Hindlimb muscle (tissue), 1 donor: ENCODE measurements around the gene GRK5. TPM values are rescaled to one million over a fixed set of nuclear protein-coding genes. Genes with fewer than 3 reads are reported as not detected.
A peak's percentile ranks its signal among the peaks of the same experiment; 100 is the strongest.

Source experiments
- DNase-seq: peaks from one replicate; pipeline ENCODE4 v3.0.0-alpha.2; 2013
- polyA plus RNA-seq: library from polyadenylated mRNA; unstranded; fragments of 120-200 nt; gene quantifications from one replicate; pipeline ENCODE4 v1.2.1, GENCODE V29; 2013; ENCODE audit not compliant: insufficient read length

The GRK5 gene
- polyA plus RNA-seq, 1 donor, result 19.1 TPM

DNA sequence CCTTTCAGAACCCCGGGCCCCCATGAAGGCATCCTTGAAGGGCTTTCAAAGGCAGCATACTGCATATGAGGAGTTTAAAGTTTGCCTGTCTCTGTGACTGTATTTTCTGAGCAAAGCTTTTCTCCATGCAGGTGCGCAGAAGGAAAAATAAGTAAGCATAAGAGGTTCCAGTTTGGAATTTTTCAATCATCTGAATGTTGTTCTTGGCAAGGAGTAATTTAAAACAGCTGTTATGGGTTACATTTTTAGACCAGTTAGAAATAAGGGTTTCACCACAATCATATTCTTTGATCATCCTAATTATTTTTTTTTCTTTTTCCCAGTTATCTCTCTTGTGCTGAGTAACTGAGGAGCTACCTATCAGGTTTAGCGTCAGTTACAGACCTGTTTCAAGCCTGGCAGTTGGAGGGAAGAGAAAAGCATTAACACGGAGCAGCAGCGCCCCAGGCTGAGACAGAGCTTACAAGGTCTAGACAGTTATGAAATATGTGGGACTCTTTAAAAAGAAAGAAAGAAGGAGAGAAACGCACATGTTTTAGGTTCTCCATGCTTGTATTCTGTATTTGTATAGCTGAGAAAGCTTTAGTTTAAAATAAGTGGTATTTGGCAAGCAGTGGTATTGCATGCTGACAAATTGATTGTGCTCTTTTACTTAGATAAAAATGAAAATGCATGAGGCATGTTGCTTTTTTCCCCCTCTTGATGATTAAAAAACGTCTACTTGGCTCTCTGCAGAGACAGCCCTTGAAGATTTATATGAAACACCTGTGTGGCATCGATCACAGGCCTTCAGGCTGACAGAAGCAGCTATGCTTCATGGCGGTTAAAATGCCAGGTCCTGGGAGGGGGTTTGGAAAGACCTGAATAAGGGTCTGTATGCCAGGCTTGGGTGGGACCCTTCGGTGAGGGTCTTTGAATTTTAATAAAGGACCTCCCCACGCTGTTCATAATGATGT is 157.6 kb downstream of the GRK5 start:
- DNase-seq, result no peak

DNA sequence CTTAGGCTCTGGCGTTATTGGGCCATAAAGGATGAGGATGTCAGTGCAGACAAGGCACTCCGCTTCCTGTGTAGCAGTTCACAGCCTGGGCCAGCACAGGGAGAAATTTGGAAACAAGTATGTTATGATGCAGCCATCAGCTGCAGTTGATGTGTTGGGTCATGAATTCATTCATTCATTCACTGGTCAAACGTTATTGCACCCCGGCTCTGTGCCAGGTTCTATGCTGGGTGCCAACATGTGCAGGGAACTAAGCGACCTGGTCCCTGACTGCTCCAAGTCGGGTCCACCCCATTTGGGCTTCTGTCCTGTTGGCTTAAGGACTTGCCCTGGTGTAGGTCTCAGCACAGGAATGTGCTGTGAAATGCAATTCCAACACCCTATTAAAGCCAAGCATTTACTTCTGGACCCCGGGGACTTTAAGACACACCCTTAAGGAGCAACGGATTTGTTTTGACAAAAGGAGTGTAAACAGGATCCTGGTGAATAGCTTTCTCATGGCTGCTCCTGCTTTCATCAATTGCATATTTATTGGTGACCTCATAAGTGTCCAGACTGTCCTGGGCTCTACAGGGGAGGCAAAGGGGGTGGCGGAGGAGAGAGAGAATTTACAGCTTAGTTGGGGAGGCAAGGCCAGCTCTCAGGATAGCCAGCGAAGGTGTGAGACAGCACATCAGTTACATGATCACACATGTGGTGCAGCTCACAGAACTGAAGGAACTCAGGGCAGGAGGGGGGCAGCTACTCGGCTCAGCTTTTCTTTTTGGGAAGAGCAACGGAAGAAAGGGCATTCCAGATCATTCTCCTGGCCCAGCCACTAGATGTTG is 158.6 kb downstream of the GRK5 start:
- no peak for DNase-seq

DNA sequence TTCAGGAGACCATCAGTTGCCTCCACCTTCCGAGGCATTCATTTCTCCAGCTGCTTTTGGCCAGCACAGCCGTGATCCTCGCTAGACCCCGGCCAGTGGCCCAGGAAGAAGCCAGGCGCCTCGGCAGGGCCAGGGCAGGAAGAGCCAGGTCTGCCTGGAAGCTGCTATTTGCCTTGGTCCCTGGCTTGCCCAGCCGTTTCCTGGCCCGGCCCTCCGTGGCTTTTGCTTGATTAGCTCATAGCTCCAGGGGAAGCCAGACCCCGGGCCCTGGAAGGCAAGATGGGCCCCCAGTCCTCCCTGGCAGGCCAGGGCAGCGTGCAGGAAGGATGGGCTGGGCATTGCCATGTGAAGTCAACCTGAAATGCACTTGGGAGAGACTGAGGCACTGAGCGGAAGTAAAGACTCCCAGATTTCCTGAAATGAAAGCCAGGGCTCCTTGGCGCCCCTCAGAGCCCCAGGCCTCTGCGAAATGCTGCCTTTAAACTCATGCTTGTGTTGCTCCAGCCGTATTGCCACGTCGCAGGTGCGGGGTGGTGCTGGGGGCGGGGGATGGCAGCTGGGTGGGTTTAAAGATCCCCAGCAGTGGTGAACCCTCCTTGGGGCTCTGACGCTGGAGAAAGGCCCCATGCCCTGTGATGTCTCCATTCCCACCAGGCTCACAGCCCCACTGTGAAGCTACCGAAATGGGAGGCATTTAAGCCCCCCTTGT is 160.6 kb downstream of the GRK5 start:
- DNase-seq, result no peak

DNA sequence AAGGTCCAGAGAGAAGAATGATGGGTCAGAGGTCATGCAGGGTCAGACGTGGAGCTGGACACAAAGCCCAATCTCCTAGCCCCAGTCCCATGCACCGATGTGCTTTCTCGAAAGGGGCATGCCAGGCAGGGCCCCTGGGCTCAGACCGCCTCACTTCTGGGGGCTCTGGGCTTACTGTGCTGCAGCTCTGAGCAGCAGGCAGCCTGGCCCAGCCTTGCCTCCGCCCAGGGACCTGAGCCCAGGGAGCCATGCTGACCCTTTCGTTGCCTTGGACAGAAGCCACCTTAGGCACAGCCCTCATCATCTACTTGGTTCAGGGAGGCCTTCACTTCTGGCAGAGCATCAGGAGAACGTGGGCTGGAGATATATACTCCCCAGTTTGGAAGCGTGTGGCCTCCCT is 161.2 kb downstream of the GRK5 start:
- no peak for DNase-seq

DNA sequence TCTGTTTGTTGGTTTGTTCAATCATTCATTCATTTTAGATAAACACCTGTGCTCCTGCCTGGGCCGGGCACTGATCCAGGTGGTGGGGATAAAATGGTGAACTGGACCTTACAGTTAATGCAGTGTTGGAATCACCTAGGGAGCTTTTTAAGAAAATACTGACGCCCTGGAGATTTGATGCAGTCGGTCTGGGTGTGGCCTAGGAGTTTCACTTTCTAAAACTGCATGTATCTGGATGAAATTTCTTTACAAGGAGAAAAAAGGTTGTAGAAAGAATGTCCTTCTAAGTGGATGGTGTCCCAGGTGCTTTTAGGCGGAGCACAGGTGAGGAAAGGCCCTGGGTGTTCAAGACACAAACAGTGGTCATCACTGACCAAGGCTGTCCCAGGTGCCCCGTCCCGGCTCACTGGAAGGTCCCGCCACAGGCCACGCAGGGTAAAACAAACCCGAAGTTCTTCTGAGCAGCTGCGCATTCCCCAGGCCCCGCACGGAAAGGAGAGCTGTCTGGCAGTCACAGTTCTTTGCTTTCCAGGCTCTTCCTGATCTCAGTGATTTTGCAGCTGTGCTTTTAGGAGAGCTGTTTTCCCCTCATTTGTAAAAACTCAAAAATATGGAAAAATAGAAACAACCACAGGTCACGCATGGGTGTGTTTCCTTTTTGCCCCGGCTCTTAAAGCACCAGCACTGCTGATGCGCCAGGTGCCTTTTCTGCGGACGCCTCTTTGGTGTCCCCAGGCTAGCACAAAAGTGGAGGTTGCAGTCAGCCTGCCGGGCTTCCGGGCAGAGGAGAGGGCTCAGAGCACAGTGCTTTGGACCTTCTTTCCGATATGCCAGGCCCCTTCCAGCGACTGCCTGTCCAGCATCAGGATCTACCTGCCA is 161.9 kb downstream of the GRK5 start:
- peak; percentile 79 for DNase-seq

DNA sequence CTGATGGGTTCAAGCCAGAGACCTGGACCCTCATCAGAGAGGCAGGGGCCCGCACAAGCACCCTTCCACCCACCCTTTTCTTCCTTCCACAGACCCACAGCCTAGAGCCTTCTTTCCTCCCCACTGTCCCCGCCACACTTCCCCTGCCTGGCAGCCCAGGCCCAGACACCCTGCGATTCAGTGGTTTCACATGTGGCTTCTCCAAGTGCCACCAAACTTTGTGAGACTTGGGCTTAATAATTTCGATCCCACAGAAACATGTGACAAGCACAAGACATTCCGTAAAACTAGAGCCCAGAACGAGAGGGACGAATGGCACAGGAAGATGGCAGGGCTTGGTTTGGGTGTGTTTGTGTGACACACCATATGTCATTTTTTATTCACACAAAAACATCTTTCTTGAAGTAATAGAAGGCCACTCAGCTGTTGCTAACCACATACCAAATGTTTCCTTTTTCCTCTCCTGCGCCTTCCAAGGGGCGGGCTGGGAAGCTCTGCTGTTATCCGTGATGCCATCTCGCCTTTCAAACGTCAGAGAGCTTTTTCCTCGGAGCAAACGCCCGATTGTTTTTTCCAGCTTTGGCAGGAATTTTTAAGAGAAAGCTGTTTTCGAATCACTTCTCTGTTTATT is 162.9 kb downstream of the GRK5 start:
- DNase-seq, result no peak

DNA sequence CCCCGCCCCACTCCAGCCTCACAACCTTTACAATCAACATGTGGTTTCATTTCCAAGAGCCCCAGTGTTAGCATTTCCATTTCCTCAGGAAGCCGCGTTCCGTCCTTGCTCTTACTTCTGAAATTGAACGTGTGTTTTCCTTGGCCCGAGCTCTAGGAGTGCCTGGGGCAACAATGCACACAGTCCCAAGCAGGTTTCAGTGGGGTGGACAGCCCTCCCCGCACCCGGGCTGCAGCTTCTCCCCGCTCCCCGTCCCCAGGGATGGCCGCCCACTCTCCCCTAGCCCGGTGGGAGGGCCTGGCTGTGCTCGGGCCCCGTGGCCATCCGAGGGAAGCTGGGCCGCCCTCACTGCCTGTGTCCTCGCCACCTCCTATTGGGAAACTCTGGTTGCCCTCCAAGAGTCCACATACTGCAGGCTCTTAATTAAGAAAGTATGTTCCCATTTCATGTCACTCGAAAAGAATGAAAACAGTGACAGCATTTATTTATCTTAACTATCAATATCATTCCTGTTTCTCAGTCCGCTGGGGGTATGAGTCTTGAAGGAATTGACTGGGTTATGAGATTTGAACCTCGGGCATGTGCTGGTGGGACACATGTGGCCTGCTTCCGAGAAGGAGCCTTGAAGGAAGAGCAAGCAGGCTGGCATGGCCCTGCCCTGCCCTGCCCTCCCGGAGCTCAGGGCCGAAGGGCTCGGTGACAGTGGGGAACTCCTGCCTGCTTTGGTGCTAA is 163.8 kb downstream of the GRK5 start:
- no peak for DNase-seq

DNA sequence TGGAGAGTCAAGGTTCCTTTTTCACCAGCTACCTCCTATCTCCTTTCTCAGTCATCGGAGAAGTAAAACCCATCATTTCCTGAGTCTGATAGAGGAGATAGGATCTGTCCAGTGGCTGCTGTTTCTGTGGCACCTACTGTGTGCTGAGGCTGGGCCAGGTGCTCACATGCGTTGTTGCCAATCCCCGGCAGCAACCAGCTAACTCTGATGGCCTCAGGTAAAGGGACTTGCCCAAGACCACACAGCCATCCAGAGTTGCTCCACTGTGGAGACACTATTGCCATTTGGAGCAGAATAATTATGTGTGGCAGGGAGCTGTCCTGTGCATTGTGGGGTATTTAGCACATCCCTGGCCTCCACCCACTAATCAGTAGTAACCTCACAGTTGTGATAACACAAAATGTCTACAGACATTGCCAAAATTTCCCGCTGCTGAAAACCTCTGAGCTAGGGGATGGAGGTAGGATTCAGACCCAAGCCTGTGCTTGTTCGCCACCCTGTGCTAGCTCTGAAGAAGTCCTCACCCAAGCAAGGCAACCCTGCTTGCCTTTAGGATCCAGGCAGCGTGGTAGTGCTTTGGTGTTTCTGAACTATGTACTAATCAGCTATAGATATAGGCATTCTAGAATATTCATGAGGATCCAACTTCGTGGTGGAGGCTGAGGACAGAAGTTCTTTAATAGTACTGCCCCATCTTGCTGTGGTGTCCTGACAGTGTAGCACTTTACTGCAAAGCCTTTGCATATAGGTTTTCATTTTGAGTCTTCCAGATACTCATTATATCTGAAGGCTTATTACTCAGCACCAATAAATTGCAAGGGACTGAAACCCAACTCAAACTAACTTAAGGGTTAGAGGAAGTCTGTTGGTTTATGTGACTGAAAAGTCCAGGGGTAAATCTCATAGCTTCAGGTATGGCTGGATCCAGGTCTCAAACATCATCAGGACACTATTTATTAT is 164.6 kb downstream of the GRK5 start:
- no peak for DNase-seq

DNA sequence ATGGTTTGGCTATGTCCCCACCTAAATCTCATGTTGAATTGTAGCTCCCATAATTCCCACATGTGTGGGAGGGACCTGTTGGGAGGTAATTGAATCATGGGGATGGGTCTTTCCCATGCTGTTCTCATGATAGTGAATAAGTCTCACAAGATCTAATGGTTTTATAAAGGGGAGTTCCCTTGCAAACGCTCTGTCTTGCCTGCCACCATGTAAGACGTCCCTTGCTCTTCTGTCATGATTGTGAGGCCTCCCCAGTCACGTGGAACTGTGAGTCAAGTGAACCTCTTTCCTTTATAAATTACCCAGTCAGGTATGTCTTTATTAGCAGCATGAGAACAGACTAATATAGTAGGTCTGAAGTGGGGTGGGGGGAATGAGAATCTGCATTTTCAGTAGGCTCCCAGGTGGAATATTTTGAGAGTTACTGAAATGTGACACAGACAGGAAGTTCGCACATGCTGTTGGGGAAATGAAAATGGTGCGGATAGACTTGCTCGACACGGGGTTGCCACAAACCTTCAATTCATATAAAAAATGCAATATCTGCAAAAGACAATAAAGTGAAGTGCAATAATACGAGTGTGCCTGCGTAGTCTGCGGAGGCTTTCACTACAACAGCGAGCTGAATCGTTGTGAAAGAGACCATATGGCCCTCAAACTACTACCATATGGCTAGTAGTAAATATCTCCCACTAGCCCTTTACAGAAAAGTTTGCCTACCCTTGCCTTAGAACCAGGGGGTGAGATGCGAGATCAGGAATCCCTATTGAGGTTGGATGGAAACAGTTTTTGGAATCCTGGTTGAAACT is 166.1 kb downstream of the GRK5 start:
- no peak for DNase-seq

DNA sequence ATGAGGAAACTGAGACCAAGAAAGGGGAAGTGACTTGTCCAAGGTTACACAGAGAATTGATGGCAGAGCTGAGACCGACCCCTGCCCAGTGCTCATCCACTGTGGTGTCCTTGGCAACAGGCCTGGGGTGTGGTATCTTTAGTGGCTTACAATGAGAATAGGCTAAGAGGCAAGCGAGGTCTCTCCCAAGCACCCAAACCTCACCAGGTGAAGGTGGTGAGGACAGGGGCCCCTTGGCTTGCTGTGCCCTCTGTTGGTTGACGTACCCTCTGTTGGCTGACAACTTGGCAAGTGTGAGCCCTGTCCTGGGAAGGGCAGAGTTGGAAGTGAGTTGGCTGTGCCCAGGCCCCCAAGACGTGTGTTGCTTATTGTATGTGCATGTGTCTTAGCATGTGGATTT is 166.9 kb downstream of the GRK5 start:
- no peak for DNase-seq

DNA sequence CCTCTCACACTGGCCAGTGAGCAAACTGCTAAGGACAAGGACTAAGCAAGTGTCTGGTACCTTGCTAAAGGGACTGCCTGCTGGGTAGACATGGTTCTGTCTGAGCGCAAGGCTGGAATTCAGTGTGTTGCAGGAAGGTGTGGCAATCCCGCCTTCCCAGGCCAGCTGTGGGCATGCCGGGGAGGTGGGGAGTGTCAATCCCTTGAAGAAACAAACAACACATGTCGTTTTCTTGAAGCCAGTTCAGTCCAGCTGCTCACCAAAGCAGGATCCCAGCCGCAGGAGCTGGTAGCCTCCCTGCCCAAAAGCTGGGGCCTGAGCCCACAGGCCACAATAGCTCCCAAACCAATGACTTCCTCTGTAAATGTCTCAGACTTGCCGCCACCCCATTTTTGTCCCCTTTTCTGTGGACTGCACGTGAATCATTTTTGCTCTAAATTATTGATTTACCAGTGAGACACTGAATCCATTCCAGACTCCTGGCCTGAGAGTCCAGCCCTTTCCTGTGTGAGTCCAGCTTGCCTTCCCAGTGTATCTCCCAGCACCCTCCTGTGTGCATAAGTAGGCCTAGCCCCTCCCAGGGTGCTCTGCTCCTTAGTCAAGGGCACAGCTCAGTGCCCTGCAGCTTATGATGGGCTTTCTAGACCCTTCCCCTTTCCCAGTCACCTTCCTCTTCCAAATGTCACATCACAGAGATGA is 168.4 kb downstream of the GRK5 start:
- DNase-seq, result no peak

DNA sequence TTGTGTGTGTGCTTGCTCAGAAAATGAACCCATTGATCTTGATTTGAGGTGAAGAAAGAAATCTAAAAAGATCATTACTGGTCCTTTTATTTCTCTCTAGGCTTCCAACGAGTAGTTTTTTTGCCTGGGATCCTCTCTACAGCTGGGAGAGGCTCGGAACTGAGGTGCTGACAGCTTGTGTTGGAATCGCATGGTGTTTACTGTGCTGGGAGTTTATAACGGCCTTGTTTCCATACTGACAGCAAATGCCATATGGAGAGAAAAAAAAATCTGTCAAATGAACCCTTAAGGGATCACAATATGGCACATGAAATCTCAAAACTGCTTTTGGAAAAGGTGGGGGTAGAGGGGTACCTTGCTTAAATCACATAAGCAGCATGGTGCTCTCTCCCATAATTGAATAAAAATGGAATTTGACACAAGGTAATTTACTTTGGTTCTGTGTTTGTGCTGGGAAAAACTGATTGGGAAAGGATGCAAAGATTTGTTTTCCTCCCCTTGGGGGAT is 170.1 kb downstream of the GRK5 start:
- no peak for DNase-seq

DNA sequence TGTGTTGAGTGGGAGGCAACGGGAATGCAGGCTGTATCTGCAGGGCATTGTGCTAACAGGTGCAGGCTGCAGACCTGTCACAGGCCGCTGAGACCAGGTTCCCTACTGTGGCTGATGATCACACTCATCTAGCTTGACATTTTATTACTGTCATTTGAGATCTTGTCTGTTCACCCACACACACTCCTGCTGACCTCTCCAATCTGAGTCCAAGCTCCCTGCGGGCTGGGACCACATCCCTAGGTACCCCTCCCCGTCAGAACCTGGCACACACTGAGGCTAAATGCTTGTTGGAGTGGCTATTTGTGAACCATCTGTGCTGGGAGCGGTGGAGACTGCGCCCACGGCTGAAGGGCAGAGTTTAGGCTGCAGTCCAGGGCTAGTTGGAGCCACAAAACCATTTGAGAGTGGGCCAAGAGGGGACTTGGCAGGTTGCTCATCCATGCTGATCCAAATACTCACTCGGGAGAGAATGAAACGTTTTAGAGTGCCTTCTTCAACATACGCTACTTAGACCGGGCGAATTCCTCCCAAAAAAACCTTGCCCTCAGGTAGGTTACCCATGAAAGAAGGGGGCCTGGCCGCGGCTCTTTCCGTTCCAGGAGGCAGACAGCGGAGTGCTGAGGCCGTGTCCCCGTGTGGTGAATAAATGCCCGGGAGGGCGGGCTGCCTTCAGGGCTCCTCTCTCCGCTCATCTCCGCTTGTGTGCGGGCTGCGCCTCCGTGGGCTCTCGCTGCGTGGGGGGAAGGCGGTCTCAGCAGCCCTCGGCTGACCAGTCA is 170.8 kb downstream of the GRK5 start:
- DNase-seq, result no peak

DNA sequence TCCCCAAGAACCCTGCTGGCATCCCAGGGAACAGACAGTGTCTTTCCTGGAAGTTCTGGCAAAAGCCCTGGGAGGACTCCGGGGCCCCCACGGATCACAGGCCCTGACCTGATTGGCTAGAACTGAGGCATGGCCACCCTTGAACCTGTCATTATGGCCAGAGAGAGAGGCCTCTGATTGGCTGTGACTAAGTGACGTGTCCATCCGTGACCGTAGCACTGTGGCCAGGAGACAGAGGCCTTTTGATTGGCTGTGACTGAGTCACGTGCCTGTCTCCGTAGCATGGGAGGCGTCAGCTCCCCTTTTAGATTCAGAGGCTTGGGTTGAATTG is 171.3 kb downstream of the GRK5 start:
- no peak for DNase-seq

DNA sequence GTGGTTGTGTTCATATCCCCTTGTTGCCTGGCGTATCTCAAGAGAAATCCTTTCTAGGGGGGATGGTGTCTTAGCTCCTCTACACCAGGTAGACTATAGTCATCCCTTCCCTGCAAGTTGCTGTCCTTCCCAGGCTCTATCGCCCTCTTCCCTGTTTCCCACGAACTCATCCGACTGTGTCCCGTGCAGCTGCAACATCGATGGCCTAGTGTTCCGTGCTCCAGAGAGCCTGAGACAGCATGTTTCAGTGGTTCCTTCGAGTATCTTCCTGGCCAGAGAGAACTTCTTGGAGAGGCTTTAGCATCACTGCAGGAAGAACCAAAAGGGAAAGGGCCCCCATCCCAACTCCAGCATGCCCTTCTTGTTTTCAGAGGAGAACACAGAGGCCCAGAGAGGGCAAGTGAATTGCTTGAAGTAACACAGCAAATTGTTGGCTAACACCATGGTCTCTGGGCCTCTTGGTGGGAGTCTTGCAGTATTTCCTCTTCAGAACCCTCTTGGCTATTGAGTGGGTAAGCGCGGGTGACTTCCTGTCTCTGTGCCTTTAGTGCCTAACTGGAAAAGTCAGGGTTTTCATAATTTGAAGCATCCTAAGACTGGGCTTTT is 172.2 kb downstream of the GRK5 start:
- no peak for DNase-seq

DNA sequence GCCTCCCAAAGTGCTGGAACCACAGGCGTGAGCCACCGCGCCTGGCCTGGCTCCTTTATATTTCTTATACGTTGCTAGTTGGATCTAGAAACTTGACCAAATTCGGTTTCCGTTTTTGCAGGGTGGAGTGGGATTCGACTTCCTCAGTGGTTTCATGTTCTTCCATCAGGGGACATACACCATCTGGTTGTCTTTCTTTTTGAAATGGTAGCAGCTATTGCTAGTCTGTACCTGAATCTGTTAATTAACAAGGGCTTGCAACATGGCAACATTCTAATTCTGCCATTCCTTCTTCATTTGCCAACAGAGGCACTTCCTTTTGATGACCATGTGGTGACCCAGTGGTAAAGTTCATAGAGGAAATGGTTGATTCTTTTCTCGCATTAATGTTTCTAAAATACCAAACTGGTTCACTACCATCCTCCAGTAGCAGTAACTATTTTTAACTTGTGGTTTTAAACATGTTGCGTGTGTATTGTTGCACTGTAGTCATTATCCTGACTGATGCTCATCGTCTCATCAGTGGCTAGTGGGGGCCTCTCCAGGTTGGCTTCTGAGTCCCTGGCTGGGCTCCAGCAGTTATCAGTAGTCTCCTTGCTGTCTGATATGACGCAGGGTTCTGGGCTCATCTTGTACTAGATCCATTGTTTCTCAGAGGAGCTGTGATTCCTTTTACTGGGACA is 175.9 kb downstream of the GRK5 start:
- no peak for DNase-seq
